ENCODE measurements around the gene RTN4RL1.

DNA sequence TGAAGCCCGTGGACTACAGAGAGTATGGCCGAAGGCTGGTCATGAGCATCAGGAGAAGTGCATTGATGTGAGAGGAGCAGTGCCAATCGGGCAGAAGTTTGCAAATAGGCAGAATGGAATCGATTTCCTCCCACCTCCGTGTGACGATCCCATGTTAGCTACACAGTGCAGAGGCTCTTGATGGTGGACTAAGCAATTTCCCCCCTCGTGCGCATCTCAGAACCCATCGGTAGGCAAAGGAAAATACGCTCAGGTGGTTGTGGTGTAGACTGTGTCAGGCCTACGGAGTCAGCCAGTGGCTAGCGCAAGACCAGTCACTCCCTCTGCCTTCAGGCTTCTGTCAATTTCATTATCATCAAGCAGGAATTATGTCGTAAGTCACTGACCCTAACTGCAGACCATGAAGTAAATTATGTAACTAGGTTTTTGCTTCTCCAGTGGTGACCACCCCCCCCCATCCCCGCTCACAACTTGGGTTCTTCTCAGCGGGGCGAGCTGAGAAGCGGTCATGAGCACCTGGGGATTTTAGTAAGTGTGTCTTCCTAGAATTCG, 128.0 kb downstream of the RTN4RL1 start:
- TF ChIP-seq POLR2A (IDR thresholded peaks at IDR 0.05) (no peak), CTCF (IDR thresholded peaks at IDR 0.05) (no peak), EP300 (IDR thresholded peaks at IDR 0.05) (no peak)
